ENCODE measurements around the gene OTP. TPM values are rescaled to one million over a fixed set of nuclear protein-coding genes. Genes with fewer than 3 reads are reported as not detected.

OTP gene
- polyA plus RNA-seq, 3 donors = not detected

DNA sequence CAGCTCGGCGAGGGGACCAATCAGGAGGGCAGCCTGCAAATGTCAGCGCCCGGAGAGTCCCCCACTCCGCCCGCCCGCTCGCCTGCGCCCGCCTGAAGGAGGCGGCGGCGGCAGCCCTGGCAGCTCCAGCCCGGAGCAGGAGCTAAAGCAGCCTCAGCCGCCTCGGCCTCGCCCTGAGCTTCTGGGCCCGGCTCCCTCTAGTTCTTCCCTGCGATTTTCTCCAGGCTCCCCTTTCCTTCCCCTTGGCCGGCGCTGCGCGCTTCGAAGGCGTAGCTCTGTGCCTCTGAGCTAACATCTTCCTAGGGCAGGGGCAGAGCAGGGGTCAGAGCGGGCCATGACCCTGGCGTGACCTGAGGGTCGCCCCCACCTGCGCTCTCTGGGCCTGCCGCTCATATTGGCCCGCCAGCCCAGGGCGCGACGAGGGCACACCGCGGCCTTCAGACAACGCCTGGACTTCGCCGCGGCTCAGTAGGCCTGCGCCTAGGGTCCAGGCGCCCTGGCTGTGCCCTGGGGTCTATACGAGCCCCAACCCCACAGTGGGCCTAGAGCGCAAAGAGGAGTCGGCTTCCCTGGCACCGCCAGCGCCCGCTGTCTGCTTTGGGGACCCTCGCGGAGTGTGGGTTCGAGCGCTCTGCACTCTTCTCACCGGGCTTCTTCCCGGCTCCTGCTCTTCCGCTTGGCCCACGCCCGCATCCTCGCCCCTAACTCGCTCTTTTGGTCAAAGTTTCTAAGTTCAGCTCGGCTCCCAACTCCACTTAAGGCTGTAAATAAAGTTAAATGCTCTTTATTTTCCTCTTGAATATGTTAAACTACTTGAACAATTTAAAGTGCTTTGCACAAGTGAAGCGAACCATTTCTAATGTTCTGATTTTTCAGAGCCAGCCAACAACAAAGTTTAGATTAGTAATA, 504 bp upstream of the OTP start:
- H3K27me3 ChIP-seq (ENCODE audit: control insufficient read depth in 2 of 2, insufficient read depth in 2 of 2, low read length in 2 of 2) = peaks cover 91 to 100% of the 10 kb centered on the region in 2 donors
- intact Hi-C loops (cut with micrococcal nuclease) = loop anchor here in 1 of 2 donors (10.0 kb wide), 1 partner anchor 206 kb away; no protein-coding TSS in a partner anchor
- H3K4me3 ChIP-seq (replicated peaks in 1 of 3; ENCODE audit: low read depth in 2 of 3, low read length in 3 of 3) = no peak overlapping the region
- WGBS (ENCODE audit: insufficient coverage) = 5% methylated on average over 54 of the region's 61 CpGs
- H2AFZ ChIP-seq (ENCODE audit: insufficient read depth, low read depth, low read length, poor library complexity, severe bottlenecking) = no peak overlapping the region
- no peak overlapping the region for H3K9ac ChIP-seq (ENCODE audit: insufficient read depth, low read length, poor library complexity, severe bottlenecking)
- H3K4me2 ChIP-seq (replicated peaks; ENCODE audit: extremely low read depth, low read length, poor library complexity, severe bottlenecking) = no peak overlapping the region
- Mint-ChIP-seq H3K4me3 (peak overlapping the region in 1 of 2 donors; percentile 83), H3K27me3 (ENCODE audit: low read depth in 3 of 3) (peaks cover 93 to 97% (median 96%) of the 10 kb centered on the region in 3 donors), H3K27ac (no peak overlapping the region), H3K4me1 (peaks cover 38% of the 10 kb centered on the region), H3K9me3 (peaks cover 2 to 57% (median 27%) of the 10 kb centered on the region in 7 donors), H3K36me3 (peaks cover 7 to 26% of the 10 kb centered on the region in 2 donors)
- no peak for DNase-seq
- TF ChIP-seq, protein P1, sequence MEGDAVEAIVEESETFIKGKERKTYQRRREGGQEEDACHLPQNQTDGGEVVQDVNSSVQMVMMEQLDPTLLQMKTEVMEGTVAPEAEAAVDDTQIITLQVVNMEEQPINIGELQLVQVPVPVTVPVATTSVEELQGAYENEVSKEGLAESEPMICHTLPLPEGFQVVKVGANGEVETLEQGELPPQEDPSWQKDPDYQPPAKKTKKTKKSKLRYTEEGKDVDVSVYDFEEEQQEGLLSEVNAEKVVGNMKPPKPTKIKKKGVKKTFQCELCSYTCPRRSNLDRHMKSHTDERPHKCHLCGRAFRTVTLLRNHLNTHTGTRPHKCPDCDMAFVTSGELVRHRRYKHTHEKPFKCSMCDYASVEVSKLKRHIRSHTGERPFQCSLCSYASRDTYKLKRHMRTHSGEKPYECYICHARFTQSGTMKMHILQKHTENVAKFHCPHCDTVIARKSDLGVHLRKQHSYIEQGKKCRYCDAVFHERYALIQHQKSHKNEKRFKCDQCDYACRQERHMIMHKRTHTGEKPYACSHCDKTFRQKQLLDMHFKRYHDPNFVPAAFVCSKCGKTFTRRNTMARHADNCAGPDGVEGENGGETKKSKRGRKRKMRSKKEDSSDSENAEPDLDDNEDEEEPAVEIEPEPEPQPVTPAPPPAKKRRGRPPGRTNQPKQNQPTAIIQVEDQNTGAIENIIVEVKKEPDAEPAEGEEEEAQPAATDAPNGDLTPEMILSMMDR (IDR thresholded peaks at IDR 0.05) = no peak
- no peaks in the 10 kb centered on the region for H3K36me3 ChIP-seq (replicated peaks in 1 of 2; ENCODE audit: control insufficient read depth in 1 of 2, insufficient read depth in 2 of 2, low read length in 2 of 2)
- no peak overlapping the region for H3K27ac ChIP-seq (ENCODE audit: low read depth in 1 of 2, low read length in 2 of 2)
- H4K20me1 ChIP-seq (ENCODE audit: insufficient read depth, low read length) = no peaks in the 10 kb centered on the region
- no peaks in the 10 kb centered on the region for H3K79me2 ChIP-seq (ENCODE audit: insufficient read depth, low read length)
- H3K9me3 ChIP-seq (replicated peaks in 1 of 2; ENCODE audit: control insufficient read depth in 1 of 2, insufficient read depth in 1 of 2, low read length in 2 of 2) = peaks cover 15 to 56% of the 10 kb centered on the region in 2 donors
- H3K4me1 ChIP-seq (ENCODE audit: control insufficient read depth in 1 of 2, insufficient read depth in 2 of 2, low read length in 2 of 2) = peaks cover 11 to 26% of the 10 kb centered on the region in 2 donors

DNA sequence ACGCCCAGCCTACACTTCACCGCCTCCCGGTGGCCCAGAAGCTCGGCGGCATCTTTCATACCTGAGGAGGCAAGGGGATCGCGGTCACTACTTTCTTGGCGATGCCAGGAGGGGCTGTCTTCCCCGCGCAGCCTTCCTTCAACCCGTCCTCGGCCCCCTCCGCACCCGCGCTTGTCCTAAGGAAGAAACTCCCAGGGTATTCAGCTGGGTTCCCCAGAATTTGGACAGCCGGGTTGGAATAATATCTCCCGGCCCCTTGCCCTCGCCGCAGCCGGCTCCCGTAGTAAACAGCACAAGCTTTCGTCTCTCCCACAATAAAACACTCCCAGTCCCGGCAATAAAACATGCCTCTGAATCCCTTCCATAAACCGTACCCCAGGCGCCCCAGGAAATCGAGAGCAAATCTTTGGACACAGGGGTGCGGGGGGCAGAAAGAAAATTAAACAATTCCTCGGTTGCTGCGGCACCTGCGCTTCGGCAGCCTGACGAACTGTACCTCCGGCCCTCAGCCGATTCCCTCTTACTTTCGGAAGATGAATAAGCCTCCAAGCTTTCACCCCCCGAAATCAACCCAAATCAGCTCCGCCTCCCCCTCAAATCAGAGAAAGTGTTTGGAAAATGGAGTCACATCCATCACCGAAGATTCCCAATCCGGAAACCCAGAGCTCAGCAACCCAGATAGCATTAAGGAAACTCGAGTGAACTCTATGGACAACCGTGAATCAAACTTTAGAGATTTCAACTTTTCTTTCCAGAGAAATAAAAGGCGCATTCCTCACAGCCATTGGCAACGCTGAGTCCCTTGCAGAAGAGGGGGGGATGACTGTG, 1.1 kb downstream of the OTP start:
- peaks cover 7 to 22% of the 10 kb centered on the region in 2 donors for H3K36me3 Mint-ChIP-seq
- TF ChIP-seq, protein P1 (IDR thresholded peaks at IDR 0.05) = no peak
- H3K27me3 Mint-ChIP-seq (ENCODE audit: low read depth in 3 of 3) = peaks cover 93 to 97% (median 95%) of the 10 kb centered on the region in 3 donors
- Histone ChIP-seq H3K9me3 (replicated peaks in 1 of 2; ENCODE audit: control insufficient read depth in 1 of 2, insufficient read depth in 1 of 2, low read length in 2 of 2) (peaks cover 19 to 55% of the 10 kb centered on the region in 2 donors), H3K4me3 (replicated peaks in 1 of 3; ENCODE audit: low read depth in 2 of 3, low read length in 3 of 3) (no peak overlapping the region), H3K79me2 (ENCODE audit: insufficient read depth, low read length) (no peaks in the 10 kb centered on the region), H3K4me2 (replicated peaks; ENCODE audit: extremely low read depth, low read length, poor library complexity, severe bottlenecking) (no peak overlapping the region), H4K20me1 (ENCODE audit: insufficient read depth, low read length) (no peaks in the 10 kb centered on the region), H3K27me3 (ENCODE audit: control insufficient read depth in 2 of 2, insufficient read depth in 2 of 2, low read length in 2 of 2) (peaks cover 93 to 100% of the 10 kb centered on the region in 2 donors), H3K36me3 (replicated peaks in 1 of 2; ENCODE audit: control insufficient read depth in 1 of 2, insufficient read depth in 2 of 2, low read length in 2 of 2) (no peaks in the 10 kb centered on the region), H3K9ac (ENCODE audit: insufficient read depth, low read length, poor library complexity, severe bottlenecking) (no peak overlapping the region), H2AFZ (ENCODE audit: insufficient read depth, low read depth, low read length, poor library complexity, severe bottlenecking) (no peak overlapping the region), H3K4me1 (ENCODE audit: control insufficient read depth in 1 of 2, insufficient read depth in 2 of 2, low read length in 2 of 2) (peaks cover 3 to 17% of the 10 kb centered on the region in 2 donors), H3K27ac (ENCODE audit: low read depth in 1 of 2, low read length in 2 of 2) (no peak overlapping the region)
- DNase-seq = no peak
- H3K9me3 Mint-ChIP-seq = peaks cover 2 to 59% (median 28%) of the 10 kb centered on the region in 7 donors
- H3K4me3 Mint-ChIP-seq = peak overlapping the region in 1 of 2 donors; percentile 83
- WGBS (ENCODE audit: insufficient coverage) = 5% methylated on average over 28 of the region's 43 CpGs
- intact Hi-C loops (cut with micrococcal nuclease) = loop anchor here in 1 of 2 donors (10.0 kb wide), 1 partner anchor 207 kb away; no protein-coding TSS in a partner anchor
- H3K27ac Mint-ChIP-seq = peak overlapping the region in 1 of 7 donors; percentile 32
- H3K4me1 Mint-ChIP-seq = peaks cover 35% of the 10 kb centered on the region
